Measurements from ENCODE around the gene HARS2.
"Not testable (repeated sequence)": the region's sequence is repeated elsewhere in the genome, so short reads cannot be mapped to it uniquely, and the experiment has no call there.

HARS2 gene, protein sequence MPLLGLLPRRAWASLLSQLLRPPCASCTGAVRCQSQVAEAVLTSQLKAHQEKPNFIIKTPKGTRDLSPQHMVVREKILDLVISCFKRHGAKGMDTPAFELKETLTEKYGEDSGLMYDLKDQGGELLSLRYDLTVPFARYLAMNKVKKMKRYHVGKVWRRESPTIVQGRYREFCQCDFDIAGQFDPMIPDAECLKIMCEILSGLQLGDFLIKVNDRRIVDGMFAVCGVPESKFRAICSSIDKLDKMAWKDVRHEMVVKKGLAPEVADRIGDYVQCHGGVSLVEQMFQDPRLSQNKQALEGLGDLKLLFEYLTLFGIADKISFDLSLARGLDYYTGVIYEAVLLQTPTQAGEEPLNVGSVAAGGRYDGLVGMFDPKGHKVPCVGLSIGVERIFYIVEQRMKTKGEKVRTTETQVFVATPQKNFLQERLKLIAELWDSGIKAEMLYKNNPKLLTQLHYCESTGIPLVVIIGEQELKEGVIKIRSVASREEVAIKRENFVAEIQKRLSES

DNA sequence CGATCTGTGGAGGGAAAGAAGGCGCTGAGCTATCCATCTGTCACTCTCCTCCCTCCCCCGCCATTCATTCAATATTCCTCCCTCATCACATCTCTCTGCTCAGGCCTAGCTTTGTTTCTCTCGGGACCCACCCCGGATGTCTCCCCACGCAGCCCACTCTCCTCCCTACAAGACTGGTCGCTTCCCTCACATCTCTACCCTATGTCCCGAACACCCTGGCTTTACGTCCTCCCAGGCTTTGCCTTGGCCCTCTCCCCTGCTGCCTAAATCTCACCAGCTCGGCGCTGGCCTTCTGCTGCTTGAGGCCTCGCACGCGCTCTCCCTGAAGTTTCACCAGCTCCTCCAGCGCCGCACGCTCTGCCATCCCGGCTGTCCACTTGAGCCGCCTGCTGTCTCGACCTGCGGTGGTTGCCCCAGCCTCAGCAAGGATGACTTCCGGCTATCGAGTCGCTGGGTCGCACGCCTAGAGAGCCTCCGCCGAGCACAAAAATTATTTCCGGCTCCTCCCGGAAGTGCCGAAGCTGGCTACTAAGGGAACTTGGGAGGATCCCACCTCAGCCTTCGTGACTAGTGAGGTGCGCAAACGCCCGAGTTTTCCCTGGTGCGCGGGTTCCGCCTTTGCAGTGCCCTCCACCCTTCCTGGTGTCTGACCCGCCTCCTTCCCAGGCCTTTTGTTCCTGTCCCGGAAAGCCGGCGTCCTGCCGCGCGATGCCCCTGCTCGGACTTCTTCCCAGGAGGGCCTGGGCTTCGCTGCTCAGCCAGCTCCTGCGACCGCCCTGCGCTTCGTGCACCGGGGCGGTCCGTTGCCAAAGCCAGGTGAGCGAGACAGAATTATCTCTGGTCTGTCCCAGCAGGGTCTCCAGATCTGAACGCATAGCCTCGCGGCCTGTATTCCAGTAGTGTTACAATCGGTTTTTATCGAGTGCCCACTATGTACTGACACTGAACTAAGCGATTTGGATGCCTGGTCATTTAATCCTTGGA lies at the start of gene HARS2, which contains the start of gene HARS1:
Gene HARS2 (plus strand): TSS at position 515 of the 984 bp plus-strand sequence. CDS start 194 bp downstream, at position 709.
Gene HARS1 (minus strand): TSS at position 430 of the 984 bp plus-strand sequence. CDS start 66 bp downstream, at position 364.
- Histone ChIP-seq H3K9ac (ENCODE audit: low read length) (peak within 1 kb of the TSS; percentile 86), H3K4me1 (ENCODE audit: insufficient read depth, low read length) (peaks cover 25% of the 10 kb centered on the region), H3K9me3 (ENCODE audit: low read length) (no peaks in the 10 kb centered on the region), H3K4me3 (ENCODE audit: low read depth in 1 of 2, low read length in 2 of 2) (peak within 1 kb of the TSS; percentile 84 to 91), H3K36me3 (ENCODE audit: insufficient read depth, low read length) (peaks cover 44% of the 10 kb centered on the region), H3K27me3 (ENCODE audit: control insufficient read depth in 1 of 2, insufficient read depth in 2 of 2, low read length in 2 of 2) (no peaks in the 10 kb centered on the region), H3K27ac (ENCODE audit: low read depth, low read length) (peak within 1 kb of the TSS; percentile 90)

DNA sequence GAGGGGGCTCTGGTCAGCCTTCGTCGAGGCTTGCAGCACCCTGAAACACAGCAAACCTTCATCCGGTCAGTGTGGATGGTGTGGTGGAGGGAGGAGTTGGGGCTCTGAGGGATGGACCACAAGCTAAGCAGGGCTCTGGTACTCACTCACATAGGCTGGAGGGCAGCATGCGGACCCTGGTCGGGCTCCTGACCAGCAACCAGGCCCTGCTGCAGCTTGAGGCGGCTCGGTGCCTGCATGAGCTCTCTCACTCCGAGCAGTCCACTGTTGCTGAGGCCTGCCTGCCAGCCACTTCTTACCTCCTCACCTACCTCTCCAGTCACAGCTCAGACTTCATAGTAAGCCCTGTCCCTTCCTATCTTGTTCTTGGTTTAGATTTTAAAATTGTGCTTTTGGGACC lies 49.5 kb upstream of the HARS2 start:
- Histone ChIP-seq H3K27ac (ENCODE audit: low read depth, low read length) (no peak overlapping the region), H3K9ac (ENCODE audit: low read length) (no peak overlapping the region), H3K36me3 (ENCODE audit: insufficient read depth, low read length) (peaks cover 32% of the 10 kb centered on the region), H3K27me3 (ENCODE audit: control insufficient read depth in 1 of 2, insufficient read depth in 2 of 2, low read length in 2 of 2) (no peaks in the 10 kb centered on the region), H3K4me1 (ENCODE audit: insufficient read depth, low read length) (peaks cover 15% of the 10 kb centered on the region), H3K4me3 (ENCODE audit: low read depth in 1 of 2, low read length in 2 of 2) (no peak overlapping the region), H3K9me3 (ENCODE audit: low read length) (no peaks in the 10 kb centered on the region)

- Histone ChIP-seq H3K4me3 (ENCODE audit: low read depth in 1 of 2, low read length in 2 of 2) (no peak overlapping the region), H3K27ac (ENCODE audit: low read depth, low read length) (no peak overlapping the region), H3K36me3 (ENCODE audit: insufficient read depth, low read length) (peaks cover 32% of the 10 kb centered on the region), H3K9ac (ENCODE audit: low read length) (no peak overlapping the region), H3K9me3 (ENCODE audit: low read length) (no peaks in the 10 kb centered on the region), H3K4me1 (ENCODE audit: insufficient read depth, low read length) (peaks cover 17% of the 10 kb centered on the region), H3K27me3 (ENCODE audit: control insufficient read depth in 1 of 2, insufficient read depth in 2 of 2, low read length in 2 of 2) (no peaks in the 10 kb centered on the region)
Measured at GRCh38 chr5:140642718-140643117, 48.5 kb upstream of the HARS2 start.

DNA sequence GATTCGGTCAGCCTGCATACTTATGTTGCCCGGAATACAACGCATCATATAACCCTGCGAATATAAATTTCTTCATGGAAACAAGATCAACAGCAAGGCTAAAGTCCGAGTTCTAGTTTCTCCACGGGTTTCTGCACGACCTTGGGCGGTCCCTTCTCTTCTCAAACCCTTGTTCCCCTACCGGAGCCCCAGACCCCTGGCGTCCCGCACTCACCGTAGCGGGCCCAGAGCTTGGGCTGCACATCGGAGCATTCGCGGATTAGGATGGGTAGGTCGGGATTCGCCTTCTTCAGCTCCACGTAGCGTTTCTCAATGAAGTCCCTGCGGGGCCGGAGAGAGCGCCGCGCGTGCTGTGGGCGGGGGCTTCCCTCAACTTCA lies 44.2 kb upstream of the HARS2 start:
- peak overlapping the region; percentile 73 to 83 for H3K4me3 ChIP-seq (ENCODE audit: low read depth in 1 of 2, low read length in 2 of 2)
- H3K4me1 ChIP-seq (ENCODE audit: insufficient read depth, low read length): peaks cover 12% of the 10 kb centered on the region
- H3K27me3 ChIP-seq (ENCODE audit: control insufficient read depth in 1 of 2, insufficient read depth in 2 of 2, low read length in 2 of 2): no peaks in the 10 kb centered on the region
- peak overlapping the region; percentile 77 for H3K9ac ChIP-seq (ENCODE audit: low read length)
- peaks cover 55% of the 10 kb centered on the region for H3K36me3 ChIP-seq (ENCODE audit: insufficient read depth, low read length)
- H3K9me3 ChIP-seq (ENCODE audit: low read length): no peaks in the 10 kb centered on the region
- H3K27ac ChIP-seq (ENCODE audit: low read depth, low read length): peak overlapping the region; percentile 67

GRCh38 chr5:140658870-140659269 lies 32.4 kb upstream of the HARS2 start:
- Histone ChIP-seq H3K4me3 (ENCODE audit: low read depth in 1 of 2, low read length in 2 of 2) (no peak overlapping the region), H3K36me3 (ENCODE audit: insufficient read depth, low read length) (peaks cover 84% of the 10 kb centered on the region), H3K9ac (ENCODE audit: low read length) (no peak overlapping the region), H3K27me3 (ENCODE audit: control insufficient read depth in 1 of 2, insufficient read depth in 2 of 2, low read length in 2 of 2) (no peaks in the 10 kb centered on the region), H3K27ac (ENCODE audit: low read depth, low read length) (no peak overlapping the region), H3K9me3 (ENCODE audit: low read length) (no peaks in the 10 kb centered on the region), H3K4me1 (ENCODE audit: insufficient read depth, low read length) (no peaks in the 10 kb centered on the region)

DNA sequence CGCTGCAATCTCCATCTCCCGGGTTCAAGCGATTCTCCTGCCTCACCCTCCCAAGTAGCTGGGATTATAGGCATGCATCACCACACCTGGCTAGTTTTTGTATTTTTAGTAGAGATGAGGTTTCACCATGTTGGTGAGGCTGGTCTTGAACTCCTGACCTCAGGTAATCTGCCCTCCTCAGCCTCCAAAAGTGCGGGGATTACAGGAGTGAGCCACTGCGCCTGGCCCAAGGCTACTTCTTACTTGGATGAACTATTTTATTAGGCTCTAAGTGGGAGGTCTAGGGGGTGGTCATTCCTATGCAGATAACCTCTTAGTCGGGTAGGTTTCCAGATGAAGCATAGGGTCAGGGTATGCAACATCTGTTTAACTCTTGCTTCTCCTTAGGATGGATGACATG lies 30.9 kb upstream of the HARS2 start:
- H3K27me3 ChIP-seq (ENCODE audit: control insufficient read depth in 1 of 2, insufficient read depth in 2 of 2, low read length in 2 of 2); H3K27ac ChIP-seq (ENCODE audit: low read depth, low read length); H3K9ac ChIP-seq (ENCODE audit: low read length); H3K4me3 ChIP-seq (ENCODE audit: low read depth in 1 of 2, low read length in 2 of 2); H3K9me3 ChIP-seq (ENCODE audit: low read length); H3K4me1 ChIP-seq (ENCODE audit: insufficient read depth, low read length): not testable (repeated sequence)
- H3K36me3 ChIP-seq (ENCODE audit: insufficient read depth, low read length): peaks cover 69% of the 10 kb centered on the region

DNA sequence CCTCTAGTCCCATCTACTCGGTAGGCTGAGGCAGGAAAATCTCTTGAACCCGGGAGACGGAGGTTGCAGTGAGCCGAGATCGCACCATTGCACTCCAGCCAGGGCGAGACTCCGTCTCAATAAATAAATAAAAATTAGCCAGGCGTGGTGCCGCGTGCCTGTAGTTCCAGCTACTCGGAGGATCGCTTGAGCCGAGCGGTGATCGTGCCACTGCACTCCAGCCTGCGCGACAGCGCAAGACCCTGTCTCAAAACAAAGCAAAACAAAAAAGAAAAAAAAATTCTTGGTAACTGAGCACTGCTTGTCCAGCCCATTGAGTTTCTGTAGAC lies 27.3 kb upstream of the HARS2 start:
- H3K9me3 ChIP-seq (ENCODE audit: low read length): no peaks in the 10 kb centered on the region
- H3K4me3 ChIP-seq (ENCODE audit: low read depth in 1 of 2, low read length in 2 of 2): peak overlapping the region; percentile 82 to 87
- H3K36me3 ChIP-seq (ENCODE audit: insufficient read depth, low read length): peaks cover 58% of the 10 kb centered on the region
- peak overlapping the region; percentile 57 for H3K9ac ChIP-seq (ENCODE audit: low read length)
- H3K27me3 ChIP-seq (ENCODE audit: control insufficient read depth in 1 of 2, insufficient read depth in 2 of 2, low read length in 2 of 2): no peaks in the 10 kb centered on the region
- H3K4me1 ChIP-seq (ENCODE audit: insufficient read depth, low read length): peaks cover 14% of the 10 kb centered on the region
- H3K27ac ChIP-seq (ENCODE audit: low read depth, low read length): peak overlapping the region; percentile 95

DNA sequence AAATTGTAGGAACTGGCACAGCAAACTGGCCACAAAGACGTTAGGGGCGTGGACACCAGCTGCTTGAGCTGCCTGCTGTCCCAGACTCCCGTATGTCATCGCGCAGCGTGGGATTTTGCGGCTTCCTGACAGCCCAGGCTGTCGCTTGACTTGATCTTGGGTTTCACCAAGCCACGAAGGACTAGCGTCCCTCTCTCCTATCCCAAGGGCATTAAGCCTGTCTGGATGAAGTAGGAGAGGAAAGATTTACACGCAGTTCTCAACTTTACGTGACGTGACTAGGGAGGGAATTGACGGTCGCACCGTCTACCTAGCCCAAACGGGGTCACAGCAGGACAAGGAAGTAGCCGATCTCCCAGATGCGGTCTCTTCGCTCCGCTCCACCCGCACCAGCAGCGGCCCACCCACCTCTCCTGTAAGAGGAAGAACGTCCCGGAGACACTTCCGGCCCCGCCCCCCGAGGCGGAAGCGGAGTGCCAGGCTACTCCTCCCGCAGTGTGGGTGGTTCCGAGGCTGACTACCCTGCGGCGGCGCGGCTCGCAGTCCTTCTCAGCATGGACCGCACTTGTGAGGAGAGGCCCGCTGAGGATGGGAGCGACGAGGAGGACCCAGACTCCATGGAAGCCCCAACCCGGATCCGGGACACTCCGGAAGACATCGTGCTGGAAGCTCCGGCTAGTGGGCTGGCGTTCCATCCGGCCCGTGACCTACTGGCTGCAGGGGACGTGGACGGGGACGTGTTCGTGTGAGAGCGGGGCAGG lies 26.7 kb upstream of the HARS2 start, which contains the start of gene WDR55:
Gene WDR55 (plus strand): TSS at position 546 of the 761 bp plus-strand sequence. CDS start 9 bp downstream, at position 555.
- H3K4me1 ChIP-seq (ENCODE audit: insufficient read depth, low read length): peaks cover 14% of the 10 kb centered on the region
- no peaks in the 10 kb centered on the region for H3K9me3 ChIP-seq (ENCODE audit: low read length)
- H3K27me3 ChIP-seq (ENCODE audit: control insufficient read depth in 1 of 2, insufficient read depth in 2 of 2, low read length in 2 of 2): no peaks in the 10 kb centered on the region
- H3K9ac ChIP-seq (ENCODE audit: low read length): peak within 1 kb of the TSS; percentile 57
- peak within 1 kb of the TSS; percentile 95 for H3K27ac ChIP-seq (ENCODE audit: low read depth, low read length)
- peak within 1 kb of the TSS; percentile 82 to 87 for H3K4me3 ChIP-seq (ENCODE audit: low read depth in 1 of 2, low read length in 2 of 2)
- H3K36me3 ChIP-seq (ENCODE audit: insufficient read depth, low read length): peaks cover 58% of the 10 kb centered on the region

DNA sequence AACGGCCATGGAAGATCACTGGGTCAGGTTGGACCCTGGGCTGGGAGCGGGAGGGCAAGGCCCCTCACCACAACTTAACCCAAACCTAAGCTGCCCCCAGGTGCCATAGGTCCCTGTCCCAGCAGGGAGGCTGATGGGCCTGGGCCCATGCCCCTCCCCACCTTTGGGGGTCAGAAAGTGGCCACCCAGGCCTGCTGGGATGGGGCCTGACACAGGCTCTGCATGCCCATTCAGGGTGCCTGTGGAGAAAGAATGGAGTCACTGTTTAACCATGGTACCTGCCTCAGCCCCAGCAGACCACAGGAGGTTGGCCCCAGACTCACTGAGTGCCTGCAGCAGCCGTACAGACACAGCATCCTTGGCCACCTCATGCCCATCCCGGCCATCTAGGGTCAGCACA lies 20.2 kb upstream of the HARS2 start:
- H3K4me1 ChIP-seq (ENCODE audit: insufficient read depth, low read length); H3K4me3 ChIP-seq (ENCODE audit: low read depth in 1 of 2, low read length in 2 of 2); H3K9ac ChIP-seq (ENCODE audit: low read length); H3K27me3 ChIP-seq (ENCODE audit: control insufficient read depth in 1 of 2, insufficient read depth in 2 of 2, low read length in 2 of 2); H3K27ac ChIP-seq (ENCODE audit: low read depth, low read length); H3K9me3 ChIP-seq (ENCODE audit: low read length): not testable (repeated sequence)
- H3K36me3 ChIP-seq (ENCODE audit: insufficient read depth, low read length): peaks cover 48% of the 10 kb centered on the region

DNA sequence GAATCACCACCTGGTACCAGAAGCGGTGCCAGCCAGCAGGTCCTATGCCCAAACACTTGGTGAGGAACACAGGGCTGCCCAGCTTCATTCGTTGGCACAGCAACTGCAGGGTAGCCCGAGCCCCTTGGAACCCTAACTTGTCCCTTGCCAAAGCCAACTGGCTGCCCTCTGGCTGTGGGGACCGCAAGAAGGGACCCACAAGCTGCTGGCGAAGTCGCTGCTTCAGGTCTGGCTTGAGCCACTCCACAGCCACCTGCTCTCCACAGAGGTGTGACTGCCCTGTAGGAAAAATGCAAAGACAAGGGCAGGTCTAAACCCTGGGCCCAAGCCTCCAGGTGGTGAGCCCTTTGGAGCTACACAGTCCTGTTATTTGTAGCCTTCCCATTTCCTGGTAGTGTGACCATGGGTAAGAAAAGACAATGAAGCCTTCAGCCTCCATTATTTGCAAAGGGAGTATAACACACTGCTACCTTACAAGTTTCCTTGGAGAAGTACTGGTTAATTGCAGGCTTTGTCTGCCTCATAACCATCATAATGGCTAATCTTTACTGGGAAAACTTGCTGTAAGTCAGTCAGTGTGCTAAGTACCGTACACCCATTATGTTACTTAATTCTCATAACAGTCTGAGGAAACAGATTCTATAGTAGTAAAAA lies 19.7 kb upstream of the HARS2 start:
- Histone ChIP-seq H3K9ac (ENCODE audit: low read length) (no peak overlapping the region), H3K27me3 (ENCODE audit: control insufficient read depth in 1 of 2, insufficient read depth in 2 of 2, low read length in 2 of 2) (no peaks in the 10 kb centered on the region), H3K27ac (ENCODE audit: low read depth, low read length) (no peak overlapping the region), H3K4me3 (ENCODE audit: low read depth in 1 of 2, low read length in 2 of 2) (no peak overlapping the region), H3K9me3 (ENCODE audit: low read length) (no peaks in the 10 kb centered on the region), H3K36me3 (ENCODE audit: insufficient read depth, low read length) (peaks cover 54% of the 10 kb centered on the region), H3K4me1 (ENCODE audit: insufficient read depth, low read length) (peaks cover 1% of the 10 kb centered on the region)

Measured in muscle layer of colon (tissue), 2 donors.